GM18909 (cell line): Measurements from ENCODE around the gene MORN5.

Experiments
- ATAC-seq: cut with Tn5 transposase; IDR thresholded peaks from one replicate; pipeline ENCODE4 v1.9.1; 2021; ENCODE audit warnings: mild to moderate bottlenecking; ENCODE audit not compliant: unreplicated experiment, poor library complexity

The MORN5 gene

DNA sequence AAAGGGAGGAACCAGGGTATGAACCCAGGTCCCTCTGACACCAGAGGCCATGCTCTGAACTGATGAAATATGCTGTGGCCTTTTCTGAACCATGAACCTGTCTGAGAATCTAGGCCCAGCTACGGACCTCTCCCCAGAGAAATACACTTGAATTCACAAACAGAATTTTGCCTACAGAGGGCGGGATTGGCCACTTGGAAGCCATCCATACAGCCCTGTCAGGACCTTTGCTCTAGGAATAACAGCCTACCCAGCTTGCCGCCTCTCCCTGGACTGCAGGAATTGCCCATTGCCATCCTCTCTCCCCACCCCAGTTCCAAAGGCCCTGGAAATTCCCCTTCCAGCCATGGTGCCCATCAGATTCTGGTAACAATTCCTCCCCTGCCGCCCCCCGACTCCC is 26.6 kb downstream of the MORN5 start:
- ATAC-seq: no peak

GRCh38 chr9:122186777-122187470 is 27.2 kb downstream of the MORN5 start:
- no peak for ATAC-seq

DNA sequence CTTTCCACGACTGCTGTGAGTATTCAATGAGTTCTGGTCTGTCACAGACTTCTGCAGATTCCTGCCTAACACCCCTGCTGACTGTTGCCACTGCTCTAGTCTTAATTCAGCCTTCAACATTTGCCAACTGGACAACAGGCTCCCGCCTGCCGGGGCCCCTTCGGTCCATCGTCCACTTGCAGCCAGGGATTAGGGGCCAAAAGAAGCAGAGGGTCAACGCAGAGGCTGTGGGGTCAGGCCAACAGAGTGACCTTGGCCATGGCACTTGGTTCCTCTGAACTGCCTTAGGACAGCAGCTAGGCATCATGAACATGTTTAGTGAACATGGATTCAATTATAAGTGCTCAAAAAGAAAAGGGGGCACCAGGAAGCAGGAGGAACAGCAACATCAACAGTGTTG is 28.7 kb downstream of the MORN5 start:
- no peak for ATAC-seq

DNA sequence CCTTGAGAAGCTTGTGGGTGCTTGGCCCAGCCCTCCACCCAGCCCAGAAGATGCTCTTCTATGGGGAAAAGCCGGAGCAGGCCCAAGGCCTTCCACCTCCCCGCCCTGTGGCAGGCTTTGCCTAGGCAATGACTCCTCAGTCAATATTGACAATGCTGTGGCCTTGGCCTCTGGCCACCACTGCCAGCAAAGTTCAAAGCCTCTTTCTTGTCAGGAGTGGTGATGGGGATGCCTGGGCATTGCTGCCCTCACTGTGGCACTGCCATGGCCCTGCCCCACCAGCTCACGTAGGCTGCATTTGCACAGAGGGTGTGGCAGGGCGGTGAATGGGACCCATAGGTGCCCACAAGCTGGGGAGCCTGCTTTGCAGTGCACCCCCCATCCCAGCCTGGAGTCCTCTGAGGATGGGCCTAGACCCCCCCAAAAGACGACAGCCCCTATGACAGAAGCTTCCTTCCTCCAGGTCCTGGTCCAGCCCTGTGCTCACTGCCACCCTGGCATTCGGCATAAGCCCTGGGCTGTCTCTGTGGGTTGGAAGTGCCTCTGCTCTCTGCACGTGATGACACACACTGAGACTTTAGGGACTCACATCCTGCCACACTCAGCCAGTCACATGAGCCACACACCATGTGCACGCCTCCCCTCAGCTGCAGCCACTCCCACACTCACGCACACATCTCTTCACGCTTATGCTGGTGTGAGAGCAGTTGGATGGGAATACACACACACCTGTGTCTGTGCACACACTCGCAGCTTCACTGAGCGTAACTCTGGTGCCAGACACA is 31.1 kb downstream of the MORN5 start:
- no peak for ATAC-seq

- ATAC-seq: no peak
Observed at GRCh38 chr9:122191584-122191983, 31.9 kb downstream of the MORN5 start.

- no peak for ATAC-seq
Observed at GRCh38 chr9:122192261-122192875, 32.7 kb downstream of the MORN5 start.

DNA sequence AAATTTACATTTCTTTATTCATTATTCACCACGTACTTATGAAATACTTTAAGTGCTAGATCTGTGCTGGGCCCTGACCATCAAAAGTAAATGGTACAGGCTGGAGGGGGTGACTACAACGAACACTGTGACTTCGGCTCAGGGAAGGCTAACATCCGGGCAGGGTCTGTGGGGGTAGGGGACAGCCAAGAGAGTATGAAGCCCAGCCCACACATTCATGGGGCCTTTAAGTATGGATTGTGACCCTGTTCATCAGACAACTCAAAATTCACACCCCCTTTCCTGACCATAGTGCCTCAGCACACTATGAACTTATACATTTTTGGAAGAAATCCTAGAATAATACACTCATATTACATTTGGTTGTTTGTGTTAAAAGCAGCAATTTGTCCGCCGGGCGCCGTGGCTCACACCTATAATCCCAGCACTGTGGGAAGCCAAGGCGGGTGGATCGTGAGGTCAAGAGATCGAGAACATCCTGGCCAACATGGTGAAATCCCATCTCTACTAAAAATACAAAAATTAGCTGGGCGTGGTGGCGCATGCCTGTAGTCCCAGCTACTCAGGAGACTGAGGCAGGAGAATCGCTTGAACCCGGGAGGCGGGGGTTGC is 33.3 kb downstream of the MORN5 start:
- no peak for ATAC-seq

GRCh38 chr9:122193651-122194050 is 33.9 kb downstream of the MORN5 start:
- ATAC-seq: no peak

GRCh38 chr9:122195875-122196274 is 36.2 kb downstream of the MORN5 start:
- no peak for ATAC-seq

DNA sequence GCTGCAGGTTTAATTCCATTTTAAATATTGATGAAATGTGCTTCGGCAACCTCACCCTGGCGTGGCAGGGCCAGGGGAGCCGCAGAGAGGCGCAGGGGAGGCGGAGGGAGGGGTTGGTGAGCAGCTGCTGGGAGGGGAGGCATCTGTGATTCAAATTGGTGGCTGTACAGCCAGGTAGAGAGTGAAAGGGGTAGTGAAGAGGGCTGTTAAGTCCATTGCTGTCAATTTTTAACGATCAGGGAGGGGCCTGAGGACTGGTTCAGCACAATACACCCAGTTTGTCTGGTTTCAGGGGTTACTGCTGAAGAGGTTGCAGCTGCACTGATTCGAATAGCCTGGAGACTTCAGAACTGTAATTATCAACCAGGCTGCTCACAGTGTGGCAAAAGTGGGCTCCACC is 37.7 kb downstream of the MORN5 start:
- no peak for ATAC-seq

- ATAC-seq: no peak
Observed at GRCh38 chr9:122197882-122198281, 38.2 kb downstream of the MORN5 start.

- no peak for ATAC-seq
Observed at GRCh38 chr9:122200960-122201595, 41.4 kb downstream of the MORN5 start.

DNA sequence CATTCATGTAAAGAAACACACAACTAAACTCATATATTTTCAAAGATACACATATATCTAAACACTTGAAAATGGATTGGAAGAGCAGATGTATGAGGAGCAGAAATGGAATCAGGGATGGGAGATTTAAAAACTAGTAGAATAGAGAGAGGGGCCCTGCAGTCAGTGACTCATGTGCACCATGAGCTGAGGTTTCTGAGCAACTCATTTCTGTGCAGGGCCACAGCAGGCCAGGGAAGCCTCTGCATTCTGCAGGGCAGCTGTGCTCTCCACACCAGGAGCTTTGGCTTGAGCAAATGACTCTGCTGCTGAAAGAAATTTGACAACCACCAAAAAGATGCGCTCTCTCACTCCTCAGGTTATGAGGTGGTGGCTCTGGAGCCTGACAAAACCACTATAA is 41.9 kb downstream of the MORN5 start:
- ATAC-seq: no peak

DNA sequence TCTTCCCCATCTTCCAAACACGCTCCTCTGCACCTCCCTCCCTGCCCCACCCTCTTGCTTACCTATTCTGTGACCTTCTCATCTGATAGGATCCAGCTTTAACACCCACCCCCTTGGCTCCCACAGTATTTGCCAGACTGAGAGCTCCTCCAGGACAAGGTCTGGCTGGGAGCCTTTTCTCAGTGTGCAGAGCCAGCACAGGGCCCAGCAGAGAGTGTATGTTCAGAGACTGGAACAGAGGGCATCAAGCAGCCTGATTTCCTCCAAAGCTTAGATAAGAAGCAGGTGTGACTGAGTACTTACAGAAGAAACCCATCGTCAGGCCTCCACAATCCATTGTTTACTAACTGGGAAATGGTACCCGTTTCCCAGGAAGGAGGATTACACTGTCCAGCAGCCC is 42.4 kb downstream of the MORN5 start:
- ATAC-seq: no peak

DNA sequence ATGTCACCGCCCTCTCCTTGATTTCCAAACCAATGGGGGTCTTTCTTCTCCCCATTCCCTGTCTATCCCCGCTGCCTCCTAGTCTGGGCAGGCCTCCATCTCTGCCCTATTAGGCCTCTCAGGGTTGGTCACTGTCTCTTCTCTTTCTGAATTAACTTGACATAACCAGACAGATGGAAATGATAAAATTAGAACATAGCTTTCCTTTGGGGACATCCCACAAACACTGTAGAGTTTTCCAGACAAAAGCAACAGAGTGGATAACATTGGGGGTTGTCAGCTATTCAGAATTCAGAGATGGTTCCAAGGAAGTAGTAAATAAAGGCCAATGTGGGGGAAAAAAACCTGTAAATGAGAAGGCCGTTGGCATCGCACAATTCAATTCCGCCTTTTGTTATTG is 44.3 kb downstream of the MORN5 start:
- ATAC-seq: no peak

- no peak for ATAC-seq
Observed at GRCh38 chr9:122204491-122204890, 44.8 kb downstream of the MORN5 start.

- ATAC-seq: no peak
Observed at GRCh38 chr9:122205176-122205575, 45.5 kb downstream of the MORN5 start.

- no peak for ATAC-seq
Observed at GRCh38 chr9:122206118-122207046, 46.7 kb downstream of the MORN5 start.

- ATAC-seq: no peak
Observed at GRCh38 chr9:122207096-122207495, 47.4 kb downstream of the MORN5 start.

- ATAC-seq: no peak
Observed at GRCh38 chr9:122209451-122209850, 49.7 kb downstream of the MORN5 start.
